ENCODE measurements around the gene RIC1.
"Not testable (repeated sequence)": the region's sequence is repeated elsewhere in the genome, so short reads cannot be mapped to it uniquely, and the experiment has no call there.

The RIC1 gene

DNA sequence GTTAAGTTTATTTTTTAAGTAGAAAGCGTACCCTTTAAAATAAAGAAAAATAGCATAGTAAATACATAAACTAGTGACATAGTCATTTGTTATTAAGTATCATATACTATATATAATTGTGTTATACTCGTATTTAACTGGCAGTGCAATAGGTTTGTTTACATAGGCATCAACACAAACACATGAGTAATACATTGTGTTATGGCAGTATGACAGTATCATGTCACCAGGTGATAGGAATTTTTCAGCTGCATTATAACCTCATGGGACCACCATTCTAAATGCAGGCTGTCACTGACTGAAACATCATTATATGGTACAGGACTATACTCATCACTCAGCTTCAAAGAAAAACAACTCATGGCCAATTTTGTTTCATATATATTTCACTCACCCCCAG, 8.4 kb upstream of the RIC1 start:
- TF ChIP-seq, protein P1, sequence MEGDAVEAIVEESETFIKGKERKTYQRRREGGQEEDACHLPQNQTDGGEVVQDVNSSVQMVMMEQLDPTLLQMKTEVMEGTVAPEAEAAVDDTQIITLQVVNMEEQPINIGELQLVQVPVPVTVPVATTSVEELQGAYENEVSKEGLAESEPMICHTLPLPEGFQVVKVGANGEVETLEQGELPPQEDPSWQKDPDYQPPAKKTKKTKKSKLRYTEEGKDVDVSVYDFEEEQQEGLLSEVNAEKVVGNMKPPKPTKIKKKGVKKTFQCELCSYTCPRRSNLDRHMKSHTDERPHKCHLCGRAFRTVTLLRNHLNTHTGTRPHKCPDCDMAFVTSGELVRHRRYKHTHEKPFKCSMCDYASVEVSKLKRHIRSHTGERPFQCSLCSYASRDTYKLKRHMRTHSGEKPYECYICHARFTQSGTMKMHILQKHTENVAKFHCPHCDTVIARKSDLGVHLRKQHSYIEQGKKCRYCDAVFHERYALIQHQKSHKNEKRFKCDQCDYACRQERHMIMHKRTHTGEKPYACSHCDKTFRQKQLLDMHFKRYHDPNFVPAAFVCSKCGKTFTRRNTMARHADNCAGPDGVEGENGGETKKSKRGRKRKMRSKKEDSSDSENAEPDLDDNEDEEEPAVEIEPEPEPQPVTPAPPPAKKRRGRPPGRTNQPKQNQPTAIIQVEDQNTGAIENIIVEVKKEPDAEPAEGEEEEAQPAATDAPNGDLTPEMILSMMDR (IDR thresholded peaks at IDR 0.05) = no peak
- no peak overlapping the region for H3K27ac ChIP-seq
- no peak for DNase-seq (ENCODE audit: low spot score)
- no peak overlapping the region for H3K4me3 ChIP-seq

DNA sequence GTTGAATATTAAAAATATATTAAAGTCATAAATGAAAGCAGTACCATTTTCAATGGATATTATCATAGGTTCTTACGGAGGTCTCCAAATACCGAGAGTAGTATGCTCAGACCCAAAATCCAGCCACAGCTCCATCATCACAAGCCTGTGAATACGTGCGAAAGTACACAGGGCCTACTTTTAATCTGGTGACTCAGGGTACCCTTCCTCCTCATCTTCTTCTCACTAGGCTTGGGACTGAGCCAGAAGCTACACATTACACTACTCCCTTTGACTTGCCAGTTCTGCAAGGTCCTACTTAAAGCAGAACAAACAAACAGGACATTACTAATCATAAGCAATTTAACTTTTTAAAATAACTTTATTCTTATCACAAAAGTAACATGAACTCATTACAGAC, 7.6 kb upstream of the RIC1 start:
- TF ChIP-seq, protein P1 (IDR thresholded peaks at IDR 0.05) = no peak
- Histone ChIP-seq H3K4me3 (no peak overlapping the region), H3K27ac (no peak overlapping the region)
- DNase-seq (ENCODE audit: low spot score) = no peak

DNA sequence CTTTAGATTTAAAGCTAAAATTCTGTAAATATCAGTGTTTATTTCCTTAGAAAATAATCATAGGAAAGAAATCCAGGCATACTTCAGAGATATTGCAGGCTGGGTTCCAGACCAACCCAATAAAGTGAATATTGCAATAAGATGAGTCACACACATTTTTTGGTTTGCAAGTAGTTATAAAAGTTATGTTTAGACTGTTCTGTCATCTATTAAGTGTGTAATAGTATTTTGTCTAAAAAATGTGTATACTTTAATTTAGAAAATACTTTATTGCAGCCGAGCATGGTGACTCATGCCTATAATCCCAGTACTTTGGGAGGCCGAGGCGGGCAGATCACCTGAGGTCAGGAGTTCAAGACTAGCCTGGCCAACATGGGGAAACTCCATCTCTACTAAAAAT, 6.9 kb upstream of the RIC1 start:
- no peak overlapping the region for H3K4me3 ChIP-seq
- TF ChIP-seq, protein P1 (IDR thresholded peaks at IDR 0.05) = no peak
- no peak for DNase-seq (ENCODE audit: low spot score)
- H3K27ac ChIP-seq = peak overlapping the region in 1 of 2 donors; percentile 64

DNA sequence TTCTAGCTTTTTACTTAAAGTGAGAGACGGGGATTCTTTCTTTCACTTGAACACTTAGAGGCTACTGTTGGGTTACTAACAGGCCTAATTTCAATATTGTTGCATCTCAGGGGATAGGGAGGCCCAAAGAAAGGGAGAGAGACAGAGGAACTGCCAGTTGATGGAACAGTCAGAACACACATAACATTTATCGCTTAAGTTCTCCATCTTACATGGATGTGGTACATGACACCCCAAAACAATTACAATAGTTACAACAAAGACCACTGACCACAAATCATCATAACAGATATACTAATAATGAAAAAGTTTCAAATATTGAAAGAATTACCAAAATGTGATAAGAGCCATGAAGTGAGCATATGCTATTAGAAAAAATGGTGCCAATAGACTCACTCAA, 4.3 kb upstream of the RIC1 start:
- no peak overlapping the region for H3K27ac ChIP-seq
- H3K4me3 ChIP-seq = no peak overlapping the region
- no peak for DNase-seq (ENCODE audit: low spot score)
- TF ChIP-seq, protein P1 (IDR thresholded peaks at IDR 0.05) = no peak

DNA sequence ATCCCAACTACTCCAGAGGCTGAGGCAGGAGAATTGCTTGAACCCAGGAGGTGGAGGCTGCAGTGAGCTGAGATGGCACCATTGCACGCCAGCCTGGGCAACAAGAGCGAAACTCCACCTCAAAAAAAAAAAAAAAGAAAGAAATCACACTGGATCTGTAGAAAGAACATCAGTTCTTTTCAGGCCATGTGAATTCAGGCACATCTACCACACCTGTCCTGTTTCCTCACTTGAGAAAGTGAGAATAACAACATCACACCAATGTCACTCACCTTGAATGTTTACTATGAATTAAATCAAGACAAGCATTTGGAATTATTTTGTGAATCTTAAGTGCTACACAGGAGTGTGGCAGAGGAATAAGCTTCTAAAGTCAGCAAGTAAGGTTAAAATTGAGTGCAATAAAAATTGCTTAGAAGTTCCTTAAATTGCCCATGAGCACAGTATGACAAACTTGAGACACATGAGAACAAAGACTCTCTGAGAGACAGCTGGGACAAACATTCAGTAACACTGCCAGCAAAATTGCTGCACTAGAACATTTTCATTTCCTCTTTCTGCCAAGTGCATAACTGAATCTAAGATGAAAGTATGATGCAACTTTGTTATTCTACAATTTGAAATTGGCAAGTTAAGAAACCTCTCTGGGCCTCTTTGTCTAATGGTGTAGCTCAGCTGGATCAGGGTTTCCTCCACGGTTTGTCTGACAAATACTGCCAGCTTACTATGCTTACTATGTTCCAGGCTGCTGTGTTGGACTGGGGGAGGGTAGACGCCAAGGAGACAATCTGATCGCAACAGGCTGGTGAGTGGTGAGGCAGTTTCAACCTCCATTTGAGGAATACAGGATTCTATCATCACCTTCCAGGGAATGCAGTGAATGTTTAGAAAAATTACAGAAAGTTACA, 1.9 kb upstream of the RIC1 start:
- H3K27ac ChIP-seq = peak overlapping the region; percentile 93 to 94
- TF ChIP-seq, protein P1 (IDR thresholded peaks at IDR 0.05) = no peak
- peak overlapping the region; percentile 79 for H3K4me3 ChIP-seq
- DNase-seq (ENCODE audit: low spot score) = no peak

DNA sequence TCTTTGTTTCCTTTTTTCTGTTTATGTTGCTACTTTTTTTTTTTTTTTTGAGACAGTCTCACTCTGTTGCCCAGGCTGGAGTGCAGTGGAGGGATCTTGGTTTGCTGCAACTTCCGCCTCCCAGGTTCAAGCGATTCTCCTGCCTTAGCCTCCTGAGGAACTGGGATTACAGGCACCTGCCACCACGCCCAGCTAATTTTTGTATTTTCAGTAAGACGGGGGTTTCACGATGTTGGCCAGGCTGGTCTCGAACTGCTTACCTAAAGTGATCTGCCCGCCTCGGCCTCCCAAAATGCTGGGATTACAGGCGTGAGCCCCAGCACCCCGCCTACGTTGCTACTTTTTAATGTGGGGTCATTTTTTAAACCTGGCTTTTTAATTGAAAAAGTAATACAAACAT, 1.2 kb upstream of the RIC1 start:
- Histone ChIP-seq H3K4me3 (peak overlapping the region; percentile 79), H3K27ac (peak overlapping the region; percentile 93 to 94)
- not testable (repeated sequence) for DNase-seq (ENCODE audit: low spot score)

DNA sequence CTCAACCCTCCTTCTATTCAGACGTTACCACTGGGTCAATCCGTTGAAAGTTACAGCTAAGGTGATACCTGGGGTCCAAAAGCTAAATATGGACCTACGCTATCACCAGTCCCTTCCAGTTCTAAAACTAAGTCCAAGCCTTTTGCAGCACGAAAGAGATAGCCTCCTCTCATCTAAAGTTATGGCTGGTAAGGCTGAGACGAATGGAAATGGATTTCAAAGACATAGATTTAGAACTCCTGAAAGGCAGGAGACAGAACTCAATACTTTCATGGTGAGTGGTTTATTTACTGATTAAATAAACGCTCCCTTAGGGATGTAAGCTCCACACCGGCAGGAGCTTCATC, 751 bp upstream of the RIC1 start:
- Histone ChIP-seq H3K4me3 (peak overlapping the region; percentile 79), H3K27ac (peak overlapping the region; percentile 93 to 94)
- DNase-seq (ENCODE audit: low spot score) = no peak
- TF ChIP-seq, protein P1 (IDR thresholded peaks at IDR 0.05) = no peak

All from coronary artery (tissue), 2 donors.